HCT116 (cell line): ENCODE results near the gene DAO.

Source experiments
- CTCF ChIP-seq, 3 experiments: fragments of 200-600 bp in 1 of 3; sonication (generic) in 1 of 3; IDR thresholded peaks in 2 of 3; conservative IDR thresholded peaks in 1 of 3; 2 replicates each; pipeline ENCODE4 v1.5.1; 2012 to 2017; ENCODE audit warnings: low read depth in 2 of 3, low read length in 2 of 3, antibody characterized with exemption in 1 of 3, borderline replicate concordance in 1 of 3, control low read depth in 1 of 3, mild to moderate bottlenecking in 1 of 3, mixed read lengths in 1 of 3, mixed run types in 1 of 3, moderate library complexity in 1 of 3; ENCODE audit not compliant: insufficient read depth in 1 of 3
- EZH2 ChIP-seq: fragments of 200-600 bp; sonication (generic); IDR thresholded peaks from 2 replicates; pipeline ENCODE4 v1.6.1; 2017; ENCODE audit warnings: antibody characterized with exemption, mixed run types
- EZH2phosphoT487 ChIP-seq: fragments of 200-600 bp; IDR thresholded peaks from 2 replicates; pipeline ENCODE4 v1.6.1; 2018; ENCODE audit warnings: antibody characterized with exemption, borderline replicate concordance
- POLR2A ChIP-seq: IDR thresholded peaks from 2 replicates; pipeline ENCODE4 v1.7.0; 2011; ENCODE audit warnings: borderline replicate concordance; ENCODE audit not compliant: insufficient read depth, insufficient read length; ENCODE audit errors: extremely low read depth
- POLR2AphosphoS5 ChIP-seq: IDR thresholded peaks from 2 replicates; pipeline ENCODE4 v1.6.1; 2011; ENCODE audit warnings: mild to moderate bottlenecking, low read depth, low read length, moderate library complexity

DNA sequence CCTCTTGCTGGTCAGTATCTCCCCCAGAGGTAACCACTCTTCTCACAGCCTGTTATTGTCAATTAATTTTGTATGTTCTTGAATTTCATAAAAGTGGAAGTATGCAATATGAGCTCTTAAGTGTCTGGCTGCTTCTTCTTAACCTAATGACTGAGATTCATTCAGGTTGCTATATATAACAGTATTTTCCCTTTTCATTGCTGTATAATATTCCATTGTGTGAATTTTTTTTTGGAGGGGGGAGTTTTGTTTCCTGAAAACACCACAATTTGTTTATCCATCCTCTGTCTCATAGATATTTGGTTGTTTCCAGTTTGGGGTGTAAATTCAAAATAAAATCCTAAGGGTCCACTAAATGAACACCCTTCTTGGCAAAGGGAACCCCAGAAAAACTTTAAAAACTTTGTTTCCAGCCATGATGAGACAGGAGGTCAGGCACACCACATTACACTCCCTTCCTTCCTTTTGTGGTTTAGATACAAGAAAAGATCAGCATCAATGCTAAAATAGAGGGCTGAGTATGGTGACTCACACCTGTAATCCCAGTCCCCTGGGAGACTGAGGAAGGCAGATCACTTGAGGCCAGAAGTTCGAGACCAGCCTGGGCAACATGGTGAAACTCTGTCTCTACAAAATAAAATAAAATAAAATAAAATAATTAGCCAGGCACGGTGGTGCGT lies 4.1 kb upstream of the DAO start:
- TF ChIP-seq EZH2phosphoT487: no peak
- TF ChIP-seq CTCF (IDR thresholded peaks at IDR 0.05 in 2 of 3, conservative IDR thresholded peaks at IDR 0.05 in 1 of 3; ENCODE audit: borderline replicate concordance in 1 of 3, insufficient read depth in 1 of 3, low read depth in 2 of 3, low read length in 2 of 3): no peak
- TF ChIP-seq POLR2A: no peak
- TF ChIP-seq POLR2AphosphoS5: no peak
- no peak for TF ChIP-seq EZH2
